Hematopoietic multipotent progenitor cell treated with erythropoietin and hydrocortisone succinate and interleukin-3 and kit ligand, for 17 days (in vitro differentiated cells): ENCODE results near the gene NBEA.

Experiments used
- DNase-seq: peaks from one replicate; pipeline ENCODE4 v3.0.0-alpha.2; 2015; ENCODE audit warnings: low spot score

The NBEA gene

DNA sequence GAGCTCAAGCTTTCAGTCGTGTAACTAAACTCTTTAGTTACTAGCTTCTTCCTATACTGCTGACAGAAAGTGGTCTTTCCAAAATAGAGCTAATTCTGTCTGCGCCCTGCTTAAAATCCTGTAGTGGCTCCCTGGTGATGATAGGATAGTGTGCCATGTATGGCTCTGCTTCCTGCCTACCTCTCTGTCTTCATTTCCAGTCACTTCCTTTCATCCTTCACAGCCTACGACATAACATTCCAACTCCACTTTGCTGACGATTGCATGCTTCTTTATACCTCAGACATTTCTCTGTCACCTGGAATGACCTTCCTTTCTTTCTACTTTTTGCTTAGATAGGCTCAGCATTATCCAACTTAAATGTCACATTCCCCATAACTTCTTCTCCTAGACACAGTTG, 343.6 kb downstream of the NBEA start:
- no peak for DNase-seq

DNA sequence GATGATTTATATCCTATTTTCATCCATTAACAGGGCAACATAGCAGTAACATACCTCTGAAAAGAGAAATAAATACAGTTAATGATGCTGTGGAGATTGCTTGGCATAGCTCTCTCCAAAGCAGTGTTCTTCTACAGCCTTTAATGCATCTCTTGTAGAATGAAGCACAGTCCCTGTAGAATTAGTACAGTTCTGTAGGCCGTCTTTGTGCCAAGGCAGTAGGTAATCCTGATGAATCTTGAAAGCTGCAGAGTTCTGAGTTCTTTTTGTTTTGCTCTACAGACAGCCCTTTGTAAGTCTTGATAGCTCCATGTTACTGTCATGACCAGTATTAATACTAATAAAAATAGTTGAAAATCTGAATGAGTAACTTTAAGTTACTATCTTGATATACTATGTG, 350.3 kb downstream of the NBEA start:
- no peak for DNase-seq

DNA sequence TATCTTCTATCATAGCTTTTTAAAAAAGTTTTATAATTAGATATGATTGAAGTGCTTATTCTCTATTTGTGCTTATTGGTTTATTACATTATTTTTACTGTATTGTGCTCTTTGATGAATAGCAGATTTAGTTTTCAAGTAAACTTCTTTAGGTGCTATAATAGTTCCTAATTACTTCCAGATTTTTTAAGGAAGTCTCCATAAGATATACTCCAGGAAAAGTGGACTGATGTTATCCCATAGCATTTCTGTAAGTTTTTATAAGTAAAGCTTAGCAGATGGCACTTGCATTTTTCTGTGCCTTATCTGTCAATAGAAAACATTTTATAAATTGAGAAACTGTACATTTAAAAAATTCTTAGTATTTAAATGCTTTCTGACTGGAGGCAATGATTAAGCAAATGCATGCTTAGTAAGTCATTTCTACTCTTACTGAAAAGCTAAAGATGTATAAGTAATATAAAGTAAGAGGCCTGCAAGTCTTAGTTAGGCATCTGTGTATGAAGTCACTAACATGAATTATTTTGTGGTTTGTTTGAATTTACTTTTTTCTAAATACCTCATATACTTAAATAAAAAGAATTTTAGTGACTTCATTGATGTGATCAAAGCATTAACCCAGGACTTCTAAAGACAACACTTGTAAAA, 351.6 kb downstream of the NBEA start:
- no peak for DNase-seq

DNA sequence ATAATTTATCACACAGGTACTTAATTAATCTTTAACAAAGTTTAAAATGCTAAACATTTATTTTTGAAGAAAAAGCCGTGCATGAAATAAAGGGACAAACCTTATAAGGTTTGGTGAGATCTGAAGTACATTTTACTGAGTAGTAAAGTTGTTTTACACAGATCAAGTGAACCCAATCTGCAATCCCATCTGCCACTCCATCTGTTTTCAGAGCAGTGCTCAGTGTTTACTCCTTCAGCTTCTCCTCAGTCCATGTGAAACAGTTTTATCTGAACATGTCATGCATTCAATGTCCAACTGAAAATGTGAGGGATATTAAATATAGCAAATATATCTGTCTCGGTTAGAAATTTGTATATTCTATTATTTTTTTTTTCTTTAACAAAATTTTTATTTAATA, 367.6 kb downstream of the NBEA start:
- no peak for DNase-seq

DNA sequence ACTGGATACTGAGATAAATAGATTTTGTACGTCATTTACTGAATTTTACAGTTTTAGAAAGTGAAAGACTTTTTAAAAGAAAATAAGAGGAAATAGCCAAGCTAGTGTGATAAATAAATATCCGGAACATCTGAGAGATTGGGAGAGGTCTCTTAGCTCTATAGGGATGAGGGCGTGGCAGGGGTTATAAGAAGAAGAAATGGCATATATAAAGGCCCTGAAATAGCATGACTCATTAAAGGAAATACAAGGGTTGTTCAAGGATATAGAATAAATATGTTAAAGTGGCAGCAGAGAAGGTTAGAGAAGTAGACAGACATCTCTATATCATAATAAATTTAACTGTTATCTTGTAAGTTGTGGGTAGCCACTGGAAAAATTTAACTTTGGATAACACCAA, 390.1 kb downstream of the NBEA start:
- DNase-seq = no peak

DNA sequence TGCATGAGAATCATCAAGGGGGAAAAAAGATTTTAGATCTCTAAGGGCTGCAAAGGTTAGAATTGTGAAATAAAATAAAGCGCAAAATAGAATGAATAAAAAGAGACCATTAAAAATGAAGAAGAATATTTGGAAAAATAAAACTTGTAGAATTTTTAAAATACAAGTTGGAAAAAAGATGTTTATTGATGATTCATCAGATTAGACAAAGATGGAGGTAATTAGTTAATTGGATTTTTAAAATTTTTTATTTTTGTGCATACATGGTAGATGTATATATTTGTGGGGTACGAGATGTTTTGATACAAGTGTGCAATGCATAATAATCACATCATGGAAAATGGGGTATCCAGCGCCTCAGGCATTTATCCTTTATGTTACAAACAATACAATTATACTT, 391.1 kb downstream of the NBEA start:
- DNase-seq = no peak

DNA sequence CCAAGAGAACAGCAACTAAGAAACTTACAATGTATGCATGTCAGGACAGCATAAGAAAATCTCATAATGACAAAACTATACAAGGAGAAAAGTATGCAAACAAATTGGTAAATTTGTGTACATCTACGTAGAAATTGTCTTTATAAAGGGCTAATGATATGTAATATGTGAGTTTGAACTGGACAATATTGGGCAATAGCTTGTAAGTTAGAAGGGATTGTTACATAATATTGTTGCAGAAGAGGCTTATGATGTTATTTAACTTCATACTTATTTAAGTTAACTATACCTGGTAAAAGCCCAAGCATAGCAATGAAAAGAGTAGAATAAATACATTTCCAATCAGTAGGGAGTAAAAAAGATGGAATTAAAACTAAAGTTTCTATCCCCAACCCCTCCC, 400.4 kb downstream of the NBEA start:
- no peak for DNase-seq

DNA sequence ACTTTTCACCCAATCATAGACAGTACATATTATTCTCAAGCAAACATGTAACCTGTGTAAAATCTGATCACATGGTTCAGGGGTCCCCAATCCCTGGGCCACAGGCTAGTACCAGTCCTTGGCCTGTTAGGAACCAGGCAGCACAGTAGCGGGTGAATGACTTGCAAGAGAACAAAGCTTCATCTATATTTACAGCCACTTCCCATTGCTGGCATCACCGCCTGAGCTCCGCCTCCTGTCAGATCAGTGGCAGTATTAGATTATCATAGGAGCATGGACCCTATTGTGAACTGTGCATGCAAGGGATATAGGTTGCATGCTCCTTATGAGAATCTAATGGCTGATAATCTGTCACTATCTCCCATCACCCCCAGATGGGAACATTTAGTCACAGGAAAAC, 401.3 kb downstream of the NBEA start:
- DNase-seq = no peak

DNA sequence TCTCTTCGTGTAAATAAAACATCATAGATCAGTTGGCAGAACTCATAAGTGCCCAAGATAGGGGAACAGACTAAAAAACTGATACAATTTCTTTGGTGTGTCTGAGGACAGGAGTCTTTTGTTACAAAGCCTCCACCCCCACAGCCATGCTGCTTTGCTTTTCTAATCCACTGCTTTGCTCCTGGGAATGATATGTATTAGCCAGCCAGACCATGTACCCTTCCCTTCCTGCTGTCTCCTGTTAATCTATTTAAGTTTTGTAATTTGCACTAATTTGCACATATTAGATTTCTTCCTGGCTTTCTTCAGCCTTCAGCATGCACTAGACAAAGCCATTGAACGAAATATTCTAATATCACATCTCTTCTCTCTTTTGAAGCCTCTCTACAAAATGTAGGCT, 403.9 kb downstream of the NBEA start:
- no peak for DNase-seq

DNA sequence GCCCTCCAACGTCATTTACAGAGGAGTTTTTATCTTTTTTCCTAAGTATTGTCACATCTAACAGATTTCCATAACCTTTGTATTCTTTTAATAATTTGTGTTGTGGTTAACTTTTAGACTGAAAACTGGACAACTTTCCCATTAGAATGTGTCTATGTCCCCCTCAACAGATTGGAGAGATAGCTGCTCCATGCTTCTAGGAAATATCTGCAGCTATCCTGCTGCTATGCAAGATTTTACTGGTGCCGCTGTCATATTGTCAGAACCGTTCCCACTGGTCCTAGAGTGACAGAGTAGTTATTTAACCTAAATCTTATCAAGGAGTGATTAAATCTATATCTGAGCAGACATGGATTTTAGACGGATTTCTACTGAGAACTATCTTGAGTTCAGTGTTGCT, 404.4 kb downstream of the NBEA start:
- DNase-seq = no peak

DNA sequence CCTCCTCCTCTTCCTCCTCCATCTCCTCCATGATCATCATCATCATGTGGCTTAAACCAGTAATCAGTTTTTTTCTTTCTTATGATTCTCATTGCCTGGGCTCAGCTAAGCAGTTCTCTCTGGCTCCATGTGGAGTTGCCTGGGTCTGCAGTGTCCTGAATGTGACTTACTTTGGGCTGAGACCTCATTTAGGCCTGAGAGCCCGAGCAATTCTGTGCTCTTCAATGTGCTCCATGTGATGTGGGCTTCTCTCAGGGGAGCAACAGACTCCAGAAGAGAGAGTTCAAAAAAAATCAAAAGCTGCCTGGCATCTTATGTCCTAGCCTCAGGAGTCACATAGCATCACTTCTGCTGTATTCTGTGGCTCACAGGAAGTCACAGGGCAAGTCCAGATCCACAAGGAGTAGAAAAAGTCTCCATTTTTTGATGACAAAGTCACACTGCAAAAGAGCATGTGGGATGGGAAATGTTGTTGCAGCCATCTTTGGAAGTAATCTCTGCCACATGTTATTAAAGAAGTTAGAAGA, 405.7 kb downstream of the NBEA start:
- no peak for DNase-seq

DNA sequence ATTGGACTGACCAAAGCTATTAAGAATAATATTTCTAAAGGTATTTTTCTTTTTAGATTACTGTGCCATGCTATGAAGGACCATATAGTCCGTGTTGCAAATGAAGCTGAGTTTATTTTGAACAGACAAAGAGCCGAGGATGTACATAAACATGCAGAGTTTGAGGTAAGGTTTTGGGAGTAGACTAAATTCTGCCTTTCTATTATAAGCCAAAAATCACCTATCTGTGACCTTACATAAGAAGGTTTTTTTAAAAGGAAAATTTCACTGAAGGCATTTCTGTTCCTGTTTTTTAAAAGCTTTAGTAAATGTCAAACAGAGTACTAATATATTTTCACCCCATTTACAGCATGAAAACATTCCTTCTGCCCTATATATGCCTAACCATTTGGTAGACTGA, 407.0 kb downstream of the NBEA start:
- no peak for DNase-seq

DNA sequence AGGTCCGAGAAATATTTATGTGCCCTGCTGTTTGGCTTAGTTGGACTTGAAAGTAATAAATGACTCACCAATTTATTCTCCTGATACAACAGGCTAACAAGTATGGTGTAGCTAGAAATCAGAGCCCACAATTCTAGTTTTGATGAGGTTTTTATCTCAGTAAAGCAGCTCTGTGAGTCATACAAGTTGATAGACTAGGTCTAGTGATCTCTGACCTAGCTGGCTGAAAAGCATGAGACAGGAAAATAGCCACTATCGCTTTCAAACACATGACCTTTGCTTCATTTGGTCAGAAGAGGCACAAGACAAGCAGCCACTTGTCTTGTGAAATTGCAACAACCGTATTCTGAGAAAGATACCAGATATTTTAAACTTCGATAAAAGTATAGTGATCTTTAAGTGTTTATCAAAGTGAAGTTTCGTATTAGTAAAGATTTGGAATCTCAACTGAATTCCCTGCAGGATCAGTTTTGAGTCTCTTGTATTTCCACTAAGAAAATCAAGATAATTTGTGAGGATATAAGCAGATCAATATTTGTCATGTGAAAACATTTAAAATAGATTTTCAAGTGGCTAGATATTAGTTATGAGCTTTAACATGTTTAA, 407.7 kb downstream of the NBEA start:
- DNase-seq = no peak

DNA sequence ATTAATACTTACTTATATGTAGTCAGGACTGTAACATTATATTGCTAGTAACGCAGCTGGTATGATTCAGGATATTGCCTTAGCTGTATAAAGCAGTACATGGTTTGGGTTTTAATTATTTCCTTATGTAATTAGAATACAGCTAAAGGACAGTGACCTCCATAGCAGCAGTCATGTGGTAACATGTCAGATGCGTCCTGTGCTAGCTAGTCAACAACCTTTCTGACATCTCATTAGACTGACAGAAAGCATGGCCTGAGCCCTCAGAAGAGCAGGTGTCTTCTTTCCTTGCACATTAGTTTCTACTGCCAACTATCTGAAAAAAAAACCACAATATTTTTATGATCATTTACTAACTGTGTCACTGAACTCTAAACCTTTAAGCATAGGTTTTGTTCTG, 412.2 kb downstream of the NBEA start:
- DNase-seq = no peak

DNA sequence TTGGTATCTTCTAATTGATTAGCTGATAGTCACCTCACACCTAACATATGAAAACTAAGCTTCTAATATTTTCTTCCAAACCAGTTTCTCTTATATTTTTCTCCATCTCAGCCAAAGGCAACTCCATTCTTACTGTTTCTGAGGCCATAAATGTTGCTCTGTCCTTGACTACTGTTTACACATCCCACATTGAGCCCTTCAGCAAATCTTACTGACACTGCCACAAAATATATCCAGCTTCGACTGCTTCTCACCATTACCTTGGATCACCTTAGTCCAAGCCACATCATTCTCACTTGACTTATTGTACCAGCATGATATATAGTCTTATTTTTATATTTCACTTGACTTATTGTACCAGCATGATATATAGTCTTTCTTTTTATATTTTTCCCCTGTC, 412.8 kb downstream of the NBEA start:
- no peak for DNase-seq

DNA sequence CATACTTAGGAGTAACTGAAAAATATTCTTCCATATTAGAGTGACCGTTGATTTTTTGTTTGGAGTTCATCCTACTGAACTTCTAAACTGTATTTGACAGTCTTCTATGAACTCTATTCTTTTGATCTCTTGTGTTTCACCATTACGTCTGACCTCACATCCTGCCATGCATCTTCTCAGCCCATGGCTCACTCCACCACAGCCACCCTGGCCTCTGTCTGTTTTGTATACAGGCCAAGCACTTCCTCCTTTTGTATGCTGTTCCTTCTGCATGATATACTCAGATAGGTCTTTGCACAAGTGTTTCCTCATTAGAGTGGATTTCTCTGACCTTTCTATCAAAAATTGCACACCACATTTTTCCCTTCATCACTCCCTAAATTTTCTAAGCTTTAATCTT, 414.5 kb downstream of the NBEA start:
- DNase-seq = no peak

DNA sequence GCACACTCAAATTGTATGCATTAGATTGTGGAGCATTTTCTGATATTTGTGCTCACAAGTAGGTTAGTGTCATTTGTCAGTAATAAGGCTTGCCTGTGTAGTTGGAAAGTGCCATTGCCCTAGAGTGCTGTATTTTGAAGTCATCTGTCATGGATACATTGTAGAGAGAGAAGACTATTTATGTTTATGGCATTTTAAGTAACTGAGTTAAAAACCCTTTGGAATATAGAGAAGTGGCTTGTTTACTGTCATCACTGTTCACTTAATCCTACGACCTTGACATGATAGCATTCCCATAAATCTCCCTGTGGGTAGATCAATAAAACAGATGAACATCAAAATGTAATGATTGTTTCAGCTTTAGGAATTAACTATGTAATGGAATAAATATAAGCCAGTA, 423.8 kb downstream of the NBEA start:
- no peak for DNase-seq

DNA sequence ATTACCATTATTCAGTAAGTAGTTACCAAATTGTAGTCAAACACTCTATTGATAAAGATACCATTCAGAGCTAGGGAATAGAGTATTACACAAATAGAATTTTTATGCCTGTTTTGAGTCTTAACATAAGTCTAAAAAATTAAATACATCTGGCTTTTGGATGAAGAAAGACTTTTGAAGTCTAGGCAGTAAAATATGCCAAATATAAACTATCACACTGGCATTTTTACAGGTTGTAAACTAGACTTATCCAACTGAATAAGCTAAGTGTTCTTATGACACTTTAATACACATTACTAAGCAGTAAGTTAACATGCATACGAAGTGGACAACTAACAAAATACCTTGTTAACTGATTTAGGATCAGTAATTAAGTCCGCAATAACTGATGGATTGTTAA, 425.5 kb downstream of the NBEA start:
- DNase-seq = no peak

DNA sequence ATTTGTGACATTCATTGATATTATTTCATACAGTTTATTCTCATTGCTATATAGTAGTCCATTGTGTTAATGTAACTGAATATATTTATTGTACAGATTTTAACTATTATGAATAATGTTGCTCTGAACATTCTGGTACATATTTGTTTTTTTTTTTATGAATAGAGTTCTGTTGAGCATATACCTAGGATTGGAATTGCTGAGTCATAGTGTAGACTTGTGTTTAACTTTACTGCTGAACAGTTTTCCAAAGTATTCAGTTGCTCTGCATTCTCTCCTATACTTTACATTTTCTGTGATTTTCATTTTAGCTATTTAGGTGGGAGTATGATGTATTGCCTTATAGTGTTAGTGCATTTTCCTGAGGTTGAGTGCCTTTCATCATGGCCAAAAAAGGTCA, 436.9 kb downstream of the NBEA start:
- no peak for DNase-seq

DNA sequence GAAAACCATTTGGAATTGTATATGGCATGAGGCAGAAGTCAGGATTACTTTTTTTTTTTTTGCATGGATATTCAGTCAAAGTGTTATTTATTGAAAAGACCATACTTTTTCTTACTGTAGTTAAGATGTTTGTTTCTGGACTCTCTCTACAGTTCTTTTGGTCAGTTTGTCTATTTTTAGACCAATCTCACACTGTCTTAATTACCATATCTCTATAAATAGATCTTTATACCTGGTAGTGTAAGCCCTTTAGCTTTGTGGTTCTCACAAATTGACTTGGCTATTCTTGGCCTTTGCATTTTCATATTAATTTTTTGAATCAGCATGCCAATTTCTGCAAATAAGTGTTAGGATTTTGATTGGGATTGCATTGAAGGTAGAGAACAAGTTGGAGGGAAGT, 437.6 kb downstream of the NBEA start:
- DNase-seq = no peak

DNA sequence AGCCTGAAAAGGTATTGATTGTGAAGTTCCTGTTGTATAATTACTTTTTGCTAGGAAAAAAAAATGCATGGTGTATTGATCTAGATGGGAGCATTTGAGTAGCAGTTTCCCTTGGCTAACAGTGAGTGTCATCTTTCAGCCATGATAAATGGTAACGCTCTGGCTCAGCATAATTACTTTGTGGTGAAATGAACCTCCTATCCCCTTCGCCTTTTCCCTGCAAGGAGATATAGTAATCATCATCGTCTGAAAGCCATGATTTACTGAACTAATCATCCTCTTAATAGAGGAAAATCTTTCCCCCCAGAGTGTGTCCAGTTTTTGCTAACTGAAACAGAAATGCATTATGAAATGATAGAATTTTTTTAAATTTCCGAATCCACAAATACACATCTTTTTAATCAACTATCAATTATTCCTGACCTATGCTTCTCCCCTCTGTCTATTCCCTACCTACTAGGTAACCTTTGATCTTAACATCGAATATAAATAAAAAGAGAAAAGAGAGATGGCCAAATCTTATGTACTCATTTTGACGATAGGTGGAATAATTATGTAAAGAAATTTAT, 445.7 kb downstream of the NBEA start:
- no peak for DNase-seq

DNA sequence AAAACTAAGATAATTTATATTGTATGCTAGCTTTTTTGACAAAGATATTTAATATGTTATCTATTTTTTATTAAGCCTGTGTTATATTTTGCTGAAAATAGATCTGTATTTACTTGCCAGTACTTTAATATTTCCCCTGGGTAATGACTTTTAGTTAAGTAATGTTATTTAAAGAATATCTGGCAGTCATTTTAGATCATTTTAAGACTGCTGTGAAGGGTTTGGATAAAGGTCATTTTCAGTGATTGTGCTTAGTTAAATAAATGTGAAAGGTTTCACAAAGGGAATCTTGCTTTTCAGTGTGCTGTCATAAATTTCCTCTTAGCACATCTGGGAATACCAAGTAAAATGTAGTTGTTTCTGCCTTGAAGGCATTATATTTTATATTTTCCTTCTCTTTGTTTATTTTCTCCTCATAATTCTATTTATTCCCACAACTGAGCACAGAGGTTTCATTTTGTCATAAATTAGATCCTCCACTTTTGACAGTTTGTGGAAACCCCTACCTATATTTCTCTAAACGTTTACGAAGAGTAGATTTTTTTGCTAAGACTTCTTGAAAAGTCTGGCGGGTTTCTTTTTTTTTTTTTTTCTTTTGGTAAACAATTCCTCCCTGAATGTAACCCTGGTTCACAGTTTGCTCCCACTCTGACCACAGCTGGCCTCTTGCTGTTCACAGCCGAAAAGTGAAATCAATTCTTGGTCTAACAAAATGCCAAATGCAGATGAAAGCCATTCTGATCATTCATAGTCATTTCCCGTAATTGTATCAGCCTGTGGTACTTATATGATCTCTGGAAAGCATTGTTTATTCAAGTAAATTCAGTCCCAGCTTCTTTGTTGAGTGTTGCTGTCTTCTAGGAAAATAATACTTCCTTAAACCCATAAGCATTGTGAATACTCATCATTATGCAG, 446.6 kb downstream of the NBEA start:
- no peak for DNase-seq

DNA sequence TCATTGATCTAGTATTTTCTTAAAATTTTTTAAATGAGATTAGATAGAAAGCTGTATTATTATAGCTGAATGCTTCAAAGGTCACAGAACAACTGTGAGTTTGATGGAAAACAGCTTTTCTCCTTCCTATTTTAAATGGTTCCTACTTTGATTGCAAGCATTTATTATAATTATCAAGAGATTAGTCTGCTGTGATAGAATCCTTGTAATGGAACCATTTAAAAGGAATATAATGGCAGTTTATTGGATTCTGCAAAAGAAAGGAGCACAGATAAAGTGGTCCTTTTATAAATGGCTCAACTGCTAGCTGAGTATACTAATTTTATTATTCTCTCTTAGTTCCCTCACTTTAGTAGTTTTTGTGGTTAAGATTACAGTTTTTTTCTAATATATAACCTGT, 447.5 kb downstream of the NBEA start:
- no peak for DNase-seq
